Endothelial cell (in vitro differentiated cells): ENCODE measurements around the gene DDIT4L. TPM values are rescaled to one million over a fixed set of nuclear protein-coding genes. Genes with fewer than 3 reads are reported as not detected.
"Not testable (repeated sequence)": the region's sequence is repeated elsewhere in the genome, so short reads cannot be mapped to it uniquely, and the experiment has no call there.

Experiments used
- DNase-seq: peaks from one replicate; pipeline ENCODE4 v3.0.0; 2021; ENCODE audit warnings: low spot score
- H3K27ac Mint-ChIP-seq: one replicate; pipeline ENCODE4 v1.8.0; 2021; ENCODE audit warnings: mixed read lengths, inconsistent platforms; ENCODE audit not compliant: unreplicated experiment
- H3K27me3 Mint-ChIP-seq: one replicate; pipeline ENCODE4 v1.8.0; 2021; ENCODE audit warnings: mild to moderate bottlenecking, moderate library complexity, mixed read lengths, inconsistent platforms; ENCODE audit not compliant: unreplicated experiment
- H3K36me3 Mint-ChIP-seq: one replicate; pipeline ENCODE4 v1.8.0; 2021; ENCODE audit warnings: mild to moderate bottlenecking, low read depth, mixed read lengths, inconsistent platforms; ENCODE audit not compliant: unreplicated experiment
- H3K4me1 Mint-ChIP-seq: one replicate; pipeline ENCODE4 v1.8.0; 2021; ENCODE audit warnings: mild to moderate bottlenecking, mixed read lengths, inconsistent platforms; ENCODE audit not compliant: unreplicated experiment
- H3K4me3 Mint-ChIP-seq: one replicate; pipeline ENCODE4 v1.8.0; 2021; ENCODE audit warnings: mild to moderate bottlenecking, mixed read lengths, inconsistent platforms; ENCODE audit not compliant: unreplicated experiment
- H3K9me3 Mint-ChIP-seq: one replicate; pipeline ENCODE4 v1.8.0; 2021; ENCODE audit warnings: mixed read lengths, inconsistent platforms; ENCODE audit not compliant: unreplicated experiment
- CTCF ChIP-seq: fragments of 200-600 bp; sonication (generic); IDR thresholded peaks from one replicate; pipeline ENCODE4 v1.5.0; 2021; ENCODE audit warnings: antibody characterized with exemption; ENCODE audit not compliant: unreplicated experiment
- total RNA-seq: library from RNA; stranded (reverse); fragmentation: NEBNext Ultra II Directional; extraction: Animal tissue kit (Norgen Biotek cat#: 25700); gene quantifications from one replicate; pipeline ENCODE4 v1.2.1, GENCODE V29; 2021; ENCODE audit not compliant: unreplicated experiment

Gene DDIT4L
- total RNA-seq, 1 donor from 2014 or later: 3.4 TPM

- Mint-ChIP-seq H3K4me1 (no peaks in the 10 kb centered on the region), H3K36me3 (no peaks in the 10 kb centered on the region), H3K27ac (no peak overlapping the region), H3K9me3 (no peaks in the 10 kb centered on the region), H3K27me3 (no peaks in the 10 kb centered on the region), H3K4me3 (no peak overlapping the region)
- DNase-seq: no peak
- no peak for TF ChIP-seq CTCF
These were observed 41.1 kb downstream of the DDIT4L start for GRCh38 chr4:100149190-100149589.

GRCh38 chr4:100147684-100148083 is 42.6 kb downstream of the DDIT4L start:
- no peak overlapping the region for H3K4me3 Mint-ChIP-seq
- H3K4me1 Mint-ChIP-seq: no peaks in the 10 kb centered on the region
- H3K36me3 Mint-ChIP-seq: no peaks in the 10 kb centered on the region
- H3K27ac Mint-ChIP-seq: no peak overlapping the region
- H3K9me3 Mint-ChIP-seq: no peaks in the 10 kb centered on the region
- TF ChIP-seq CTCF: no peak
- no peaks in the 10 kb centered on the region for H3K27me3 Mint-ChIP-seq
- DNase-seq: no peak

- H3K36me3 Mint-ChIP-seq: no peaks in the 10 kb centered on the region
- H3K4me3 Mint-ChIP-seq: no peak overlapping the region
- no peaks in the 10 kb centered on the region for H3K4me1 Mint-ChIP-seq
- no peak for TF ChIP-seq CTCF
- no peaks in the 10 kb centered on the region for H3K27me3 Mint-ChIP-seq
- H3K27ac Mint-ChIP-seq: no peak overlapping the region
- H3K9me3 Mint-ChIP-seq: no peaks in the 10 kb centered on the region
- DNase-seq: no peak
These were observed 43.1 kb downstream of the DDIT4L start for GRCh38 chr4:100147198-100147597.

GRCh38 chr4:100146756-100147155 is 43.5 kb downstream of the DDIT4L start:
- Mint-ChIP-seq H3K27me3 (no peaks in the 10 kb centered on the region), H3K4me3 (no peak overlapping the region), H3K27ac (no peak overlapping the region), H3K4me1 (no peaks in the 10 kb centered on the region), H3K9me3 (no peaks in the 10 kb centered on the region), H3K36me3 (no peaks in the 10 kb centered on the region)
- TF ChIP-seq CTCF: no peak
- DNase-seq: no peak

- DNase-seq, H3K9me3 Mint-ChIP-seq, H3K4me1 Mint-ChIP-seq, H3K36me3 Mint-ChIP-seq, H3K4me3 Mint-ChIP-seq, H3K27ac Mint-ChIP-seq, H3K27me3 Mint-ChIP-seq: not testable (repeated sequence)
These were observed 52.9 kb downstream of the DDIT4L start for GRCh38 chr4:100137320-100137719.

Other genes starting within 250 kb of the DDIT4L start
- gene DNAJB14, start 243.8 kb downstream of the DDIT4L start, total RNA-seq: 55.2 TPM
- 318 TPM for gene H2AZ1, start 240.2 kb downstream of the DDIT4L start, total RNA-seq